HepG2 (cell line): ENCODE results near the gene STK10.

Experiments
- GABPB1 ChIP-seq: IDR thresholded peaks from 2 replicates; pipeline ENCODE4 v1.6.1; 2016; ENCODE audit warnings: mild to moderate bottlenecking, missing genetic modification reagents, moderate library complexity, missing compliant biosample characterization
- POLR2G ChIP-seq: fragments of 200-400 bp; formaldehyde crosslinking; IDR thresholded peaks from 2 replicates; pipeline ENCODE4 v1.6.1; 2018; ENCODE audit warnings: mild to moderate bottlenecking, low read depth, low read length, moderate library complexity
- RNF2 ChIP-seq: fragments of 450-650 bp; conservative IDR thresholded peaks from 2 replicates; pipeline ENCODE4 v1.6.1; 2016; ENCODE audit warnings: low read depth
- SMAD3 ChIP-seq: sonication (generic); formaldehyde crosslinking; IDR thresholded peaks from 2 replicates; pipeline ENCODE4 v1.4.0; 2020; ENCODE audit warnings: missing genetic modification reagents
- ZNF354B ChIP-seq: sonication (generic); formaldehyde crosslinking; IDR thresholded peaks from 2 replicates; pipeline ENCODE4 v1.8.0; 2022; ENCODE audit warnings: mild to moderate bottlenecking, missing genetic modification reagents
- TF ChIP-seq, protein P1 (sequence below): sonication (generic); formaldehyde crosslinking; IDR thresholded peaks from 2 replicates; pipeline ENCODE4 v1.5.0; 2020; ENCODE audit warnings: mild to moderate bottlenecking, missing genetic modification reagents, moderate library complexity
- TF ChIP-seq, protein P2 (sequence below): fragments of 450-650 bp; IDR thresholded peaks from 2 replicates; pipeline ENCODE4 v1.6.1; 2017; ENCODE audit warnings: mild to moderate bottlenecking

- no peak for TF ChIP-seq RNF2
- TF ChIP-seq, protein P1, sequence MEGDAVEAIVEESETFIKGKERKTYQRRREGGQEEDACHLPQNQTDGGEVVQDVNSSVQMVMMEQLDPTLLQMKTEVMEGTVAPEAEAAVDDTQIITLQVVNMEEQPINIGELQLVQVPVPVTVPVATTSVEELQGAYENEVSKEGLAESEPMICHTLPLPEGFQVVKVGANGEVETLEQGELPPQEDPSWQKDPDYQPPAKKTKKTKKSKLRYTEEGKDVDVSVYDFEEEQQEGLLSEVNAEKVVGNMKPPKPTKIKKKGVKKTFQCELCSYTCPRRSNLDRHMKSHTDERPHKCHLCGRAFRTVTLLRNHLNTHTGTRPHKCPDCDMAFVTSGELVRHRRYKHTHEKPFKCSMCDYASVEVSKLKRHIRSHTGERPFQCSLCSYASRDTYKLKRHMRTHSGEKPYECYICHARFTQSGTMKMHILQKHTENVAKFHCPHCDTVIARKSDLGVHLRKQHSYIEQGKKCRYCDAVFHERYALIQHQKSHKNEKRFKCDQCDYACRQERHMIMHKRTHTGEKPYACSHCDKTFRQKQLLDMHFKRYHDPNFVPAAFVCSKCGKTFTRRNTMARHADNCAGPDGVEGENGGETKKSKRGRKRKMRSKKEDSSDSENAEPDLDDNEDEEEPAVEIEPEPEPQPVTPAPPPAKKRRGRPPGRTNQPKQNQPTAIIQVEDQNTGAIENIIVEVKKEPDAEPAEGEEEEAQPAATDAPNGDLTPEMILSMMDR (CRISPR knock-in tag), result no peak
- no peak for TF ChIP-seq POLR2G
- no peak for TF ChIP-seq ZNF354B (CRISPR knock-in tag)
- TF ChIP-seq, protein P2, sequence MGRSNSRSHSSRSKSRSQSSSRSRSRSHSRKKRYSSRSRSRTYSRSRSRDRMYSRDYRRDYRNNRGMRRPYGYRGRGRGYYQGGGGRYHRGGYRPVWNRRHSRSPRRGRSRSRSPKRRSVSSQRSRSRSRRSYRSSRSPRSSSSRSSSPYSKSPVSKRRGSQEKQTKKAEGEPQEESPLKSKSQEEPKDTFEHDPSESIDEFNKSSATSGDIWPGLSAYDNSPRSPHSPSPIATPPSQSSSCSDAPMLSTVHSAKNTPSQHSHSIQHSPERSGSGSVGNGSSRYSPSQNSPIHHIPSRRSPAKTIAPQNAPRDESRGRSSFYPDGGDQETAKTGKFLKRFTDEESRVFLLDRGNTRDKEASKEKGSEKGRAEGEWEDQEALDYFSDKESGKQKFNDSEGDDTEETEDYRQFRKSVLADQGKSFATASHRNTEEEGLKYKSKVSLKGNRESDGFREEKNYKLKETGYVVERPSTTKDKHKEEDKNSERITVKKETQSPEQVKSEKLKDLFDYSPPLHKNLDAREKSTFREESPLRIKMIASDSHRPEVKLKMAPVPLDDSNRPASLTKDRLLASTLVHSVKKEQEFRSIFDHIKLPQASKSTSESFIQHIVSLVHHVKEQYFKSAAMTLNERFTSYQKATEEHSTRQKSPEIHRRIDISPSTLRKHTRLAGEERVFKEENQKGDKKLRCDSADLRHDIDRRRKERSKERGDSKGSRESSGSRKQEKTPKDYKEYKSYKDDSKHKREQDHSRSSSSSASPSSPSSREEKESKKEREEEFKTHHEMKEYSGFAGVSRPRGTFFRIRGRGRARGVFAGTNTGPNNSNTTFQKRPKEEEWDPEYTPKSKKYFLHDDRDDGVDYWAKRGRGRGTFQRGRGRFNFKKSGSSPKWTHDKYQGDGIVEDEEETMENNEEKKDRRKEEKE, result no peak
- no peak for TF ChIP-seq GABPB1 (CRISPR knock-in tag)
- TF ChIP-seq SMAD3 (CRISPR knock-in tag), result no peak
These were observed 22.6 kb downstream of the STK10 start for GRCh38 chr5:172165465-172165864.
